ENCODE results near the gene CNIH1.

GRCh38 chr14:54385556-54385955 lies 55.6 kb downstream of the CNIH1 start:
- TF ChIP-seq, protein P1, sequence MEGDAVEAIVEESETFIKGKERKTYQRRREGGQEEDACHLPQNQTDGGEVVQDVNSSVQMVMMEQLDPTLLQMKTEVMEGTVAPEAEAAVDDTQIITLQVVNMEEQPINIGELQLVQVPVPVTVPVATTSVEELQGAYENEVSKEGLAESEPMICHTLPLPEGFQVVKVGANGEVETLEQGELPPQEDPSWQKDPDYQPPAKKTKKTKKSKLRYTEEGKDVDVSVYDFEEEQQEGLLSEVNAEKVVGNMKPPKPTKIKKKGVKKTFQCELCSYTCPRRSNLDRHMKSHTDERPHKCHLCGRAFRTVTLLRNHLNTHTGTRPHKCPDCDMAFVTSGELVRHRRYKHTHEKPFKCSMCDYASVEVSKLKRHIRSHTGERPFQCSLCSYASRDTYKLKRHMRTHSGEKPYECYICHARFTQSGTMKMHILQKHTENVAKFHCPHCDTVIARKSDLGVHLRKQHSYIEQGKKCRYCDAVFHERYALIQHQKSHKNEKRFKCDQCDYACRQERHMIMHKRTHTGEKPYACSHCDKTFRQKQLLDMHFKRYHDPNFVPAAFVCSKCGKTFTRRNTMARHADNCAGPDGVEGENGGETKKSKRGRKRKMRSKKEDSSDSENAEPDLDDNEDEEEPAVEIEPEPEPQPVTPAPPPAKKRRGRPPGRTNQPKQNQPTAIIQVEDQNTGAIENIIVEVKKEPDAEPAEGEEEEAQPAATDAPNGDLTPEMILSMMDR (IDR thresholded peaks at IDR 0.05), result no peak
- no peak for TF ChIP-seq POLR2A (IDR thresholded peaks at IDR 0.05)
